GM19351 (cell line): Measurements from ENCODE around the gene OPRM1.

Experiments
- ATAC-seq: cut with Tn5 transposase; IDR thresholded peaks from one replicate; pipeline ENCODE4 v1.9.1; 2021; ENCODE audit warnings: mild to moderate bottlenecking, moderate library complexity; ENCODE audit not compliant: unreplicated experiment

OPRM1 gene

DNA sequence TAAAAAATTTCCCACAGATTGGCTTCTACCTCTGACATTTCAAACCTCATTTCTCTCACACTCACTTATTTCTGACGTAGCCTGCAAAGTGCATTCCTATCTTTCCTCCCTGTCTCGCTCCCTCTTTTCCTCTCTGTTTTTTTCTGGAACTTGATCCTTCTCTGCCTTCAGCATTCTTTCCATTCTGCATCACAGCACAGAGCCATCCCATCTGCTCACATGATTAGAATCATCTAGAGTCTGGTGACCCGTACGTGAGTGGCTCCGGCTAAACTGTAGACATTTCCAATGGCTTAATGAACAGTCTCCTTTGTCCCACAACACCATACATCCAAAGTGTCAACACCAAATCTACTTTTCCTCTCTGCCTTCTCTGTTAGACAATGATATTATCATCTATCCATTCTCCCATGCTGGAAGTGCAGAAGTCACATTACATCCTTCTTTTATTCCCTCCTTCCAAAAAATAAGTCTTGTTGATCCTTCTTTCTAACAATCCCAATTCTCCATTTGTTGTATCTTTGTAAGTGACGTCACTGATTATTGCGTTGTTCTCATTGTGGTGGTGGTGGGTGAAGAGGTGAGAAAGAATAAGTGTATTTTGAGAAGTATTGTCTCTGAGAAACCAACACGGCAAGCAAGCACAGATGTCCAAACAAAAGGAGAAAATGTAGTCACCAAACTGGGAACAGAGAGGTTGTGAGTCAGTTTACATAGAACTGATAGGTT is 41.6 kb downstream of the OPRM1 start:
- ATAC-seq, result no peak

DNA sequence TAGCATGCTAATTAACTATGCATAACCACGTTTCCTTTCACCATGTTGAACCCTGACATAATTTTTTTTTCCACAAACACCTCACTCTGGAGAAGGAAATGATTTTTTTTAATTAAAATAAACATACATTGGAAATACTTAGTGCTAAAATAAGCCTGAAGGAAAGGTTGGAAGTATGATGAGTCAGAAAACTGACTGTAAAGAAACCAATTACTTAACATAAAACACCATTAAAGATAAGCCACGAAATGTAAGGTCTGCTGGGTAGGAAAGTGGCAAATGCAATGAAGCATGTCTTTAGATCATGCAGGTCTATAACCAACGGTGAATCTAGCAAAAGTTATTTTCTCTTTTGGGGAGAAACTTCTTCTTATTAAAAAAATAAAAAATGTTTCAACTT is 47.5 kb downstream of the OPRM1 start:
- no peak for ATAC-seq

- no peak for ATAC-seq
Observed at GRCh38 chr6:154092326-154092962, 53.4 kb downstream of the OPRM1 start.

GRCh38 chr6:154093231-154094044 is 54.4 kb downstream of the OPRM1 start:
- ATAC-seq, result no peak

- no peak for ATAC-seq
Observed at GRCh38 chr6:154095571-154095970, 56.5 kb downstream of the OPRM1 start.

GRCh38 chr6:154096316-154096715 is 57.3 kb downstream of the OPRM1 start:
- ATAC-seq, result no peak

- no peak for ATAC-seq
Observed at GRCh38 chr6:154096834-154097233, 57.8 kb downstream of the OPRM1 start.

DNA sequence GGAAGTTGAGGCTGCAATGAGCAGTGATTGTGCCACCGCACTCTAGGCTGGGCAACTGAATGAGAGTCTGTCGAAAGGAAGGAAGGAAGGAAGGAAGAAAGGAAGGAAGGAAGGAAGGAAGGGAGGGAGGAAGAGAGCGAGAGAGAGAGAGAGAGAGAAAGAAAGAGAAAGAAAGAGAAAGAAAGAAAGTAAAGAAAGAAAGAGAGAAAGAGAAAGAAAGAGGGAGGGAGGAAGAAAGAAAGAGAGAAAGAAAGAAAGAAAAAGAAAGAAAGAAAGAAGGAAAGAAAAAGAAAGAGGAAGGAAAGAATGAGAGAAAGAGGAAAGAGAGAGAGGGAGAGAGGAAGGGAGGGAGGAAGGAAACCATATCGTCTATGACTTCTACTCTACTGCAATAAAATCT is 60.2 kb downstream of the OPRM1 start:
- no peak for ATAC-seq

DNA sequence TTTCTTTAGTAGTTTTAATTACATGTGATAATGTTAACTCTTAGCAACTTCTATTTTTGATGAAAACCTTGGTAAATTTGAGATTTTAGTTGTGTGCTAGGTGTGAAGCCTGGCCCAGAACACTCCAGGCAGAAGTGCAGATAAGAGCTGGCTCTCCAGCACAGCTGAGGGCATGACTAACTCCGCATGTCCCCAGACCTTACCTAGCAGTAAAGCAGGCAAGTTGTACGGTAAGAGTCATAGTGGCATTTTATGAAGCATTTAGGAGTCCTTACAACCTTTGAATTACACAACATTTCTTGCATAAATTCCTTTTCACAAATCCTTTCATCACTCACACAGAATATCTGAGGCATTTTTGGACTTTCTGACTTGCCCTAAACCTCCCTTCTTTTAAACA is 67.2 kb downstream of the OPRM1 start:
- no peak for ATAC-seq

DNA sequence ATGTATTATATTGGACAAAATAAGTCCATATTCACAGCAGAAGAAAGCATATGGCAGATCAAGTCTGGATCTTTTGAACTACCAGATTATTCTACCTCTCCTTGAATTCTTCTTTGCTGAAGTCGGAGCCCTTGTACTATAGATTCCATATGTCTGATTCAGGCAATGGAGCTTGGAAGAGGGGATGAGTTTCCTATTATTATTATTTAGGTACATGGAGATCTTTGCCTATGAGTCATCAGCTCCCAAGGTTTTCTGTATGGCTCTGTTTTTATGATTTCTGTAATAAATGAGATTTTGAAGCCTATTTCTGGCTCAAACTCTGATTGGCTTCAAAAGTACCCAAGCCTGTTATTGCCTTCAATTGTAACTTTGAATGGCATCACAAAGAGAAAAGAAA is 72.0 kb downstream of the OPRM1 start:
- no peak for ATAC-seq

- ATAC-seq, result no peak
Observed at GRCh38 chr6:154112181-154112809, 73.3 kb downstream of the OPRM1 start.

DNA sequence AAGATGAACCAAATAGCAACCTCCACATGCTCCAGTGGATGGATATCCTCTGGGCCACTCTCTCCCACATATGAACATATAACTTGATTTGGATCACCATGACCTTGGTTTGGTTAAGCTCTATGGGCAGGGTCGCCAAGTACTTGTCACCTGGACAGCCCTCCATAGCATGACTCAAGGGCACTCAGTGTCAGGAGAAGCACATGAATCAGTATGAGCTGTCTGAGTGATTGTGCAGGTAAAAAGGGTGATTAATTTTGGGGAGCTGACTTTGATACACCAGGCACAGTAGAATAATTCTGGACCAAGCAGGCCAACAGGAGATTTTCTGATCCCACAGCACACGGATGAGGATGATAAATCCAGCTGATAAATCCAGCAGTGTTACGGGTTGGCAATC is 74.4 kb downstream of the OPRM1 start:
- ATAC-seq, result no peak

DNA sequence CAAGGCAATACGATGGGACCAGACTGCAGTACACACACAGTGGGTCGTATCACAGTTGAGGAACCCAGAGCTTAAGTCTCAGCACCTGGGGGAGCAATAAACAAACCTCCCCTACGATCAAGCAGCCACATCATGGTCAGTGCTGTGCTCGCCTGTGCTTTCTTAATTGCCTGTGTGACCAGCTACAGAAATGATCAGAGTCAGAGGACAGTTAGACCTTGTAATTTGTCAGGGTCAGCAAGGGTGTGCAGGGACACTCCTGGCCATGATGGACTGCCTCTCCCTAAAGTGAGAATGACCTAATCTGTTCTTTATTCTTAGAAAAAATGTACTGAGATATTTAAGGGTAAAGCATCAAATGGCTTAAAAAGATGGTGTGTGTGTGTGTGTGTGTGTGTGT is 78.4 kb downstream of the OPRM1 start:
- ATAC-seq, result no peak

- ATAC-seq, result no peak
Observed at GRCh38 chr6:154122195-154122925, 83.3 kb downstream of the OPRM1 start.

DNA sequence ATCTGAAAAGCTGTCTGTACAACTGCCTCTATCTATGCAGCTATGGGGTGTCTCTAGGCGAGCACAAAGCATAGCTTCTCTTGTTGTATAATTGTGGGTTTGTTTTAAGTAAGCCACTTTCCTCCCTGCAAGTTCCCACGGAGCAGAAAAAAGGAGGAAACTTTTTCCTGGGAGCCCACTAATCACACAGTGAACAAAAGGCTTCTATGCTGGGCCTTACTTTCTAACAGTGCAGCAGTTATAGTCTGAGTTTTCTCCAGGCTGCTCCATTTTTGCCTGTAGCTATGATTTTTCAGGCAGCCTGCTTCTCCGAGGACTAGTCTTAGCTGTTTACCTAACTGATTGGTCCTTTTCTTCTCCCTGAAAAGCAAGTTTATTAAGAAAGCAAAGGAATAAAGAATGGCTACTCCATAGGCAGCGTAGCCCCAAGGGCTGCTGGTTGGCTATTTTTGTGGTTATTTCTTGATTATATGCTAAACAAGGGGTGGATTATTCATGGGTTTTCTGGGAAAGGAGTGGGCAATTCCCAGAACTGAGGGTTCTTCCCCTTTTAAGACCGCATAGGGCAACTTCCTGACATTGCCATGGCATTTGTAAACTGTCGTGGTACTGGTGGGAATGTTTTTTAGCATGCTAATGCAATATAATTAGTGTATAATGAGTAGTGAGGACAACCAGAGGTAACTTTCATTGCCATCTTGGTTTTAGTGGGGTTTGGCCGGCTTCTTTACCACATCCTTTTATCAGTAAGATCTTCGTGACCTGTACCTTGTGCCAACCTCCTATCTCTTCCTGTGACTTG is 84.3 kb downstream of the OPRM1 start:
- no peak for ATAC-seq

DNA sequence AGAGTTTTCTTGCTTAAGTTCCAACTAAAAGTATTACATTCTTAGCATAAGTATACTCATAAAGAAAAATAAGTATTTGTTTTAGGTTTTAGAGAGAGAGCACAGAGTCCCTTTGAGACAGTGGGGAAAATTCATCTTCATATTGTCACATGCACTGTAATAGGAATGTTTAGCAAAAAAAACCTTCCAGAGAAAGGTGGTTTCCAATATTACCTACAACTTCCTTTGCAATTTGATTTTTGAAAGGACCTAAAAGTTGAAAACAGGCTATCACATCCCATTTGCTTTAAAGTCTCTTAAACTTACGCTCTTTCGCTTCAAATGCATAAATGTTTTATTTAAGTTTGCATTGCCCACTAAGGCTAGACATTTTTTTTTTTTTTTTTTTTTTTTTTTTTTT is 86.4 kb downstream of the OPRM1 start:
- ATAC-seq, result no peak

DNA sequence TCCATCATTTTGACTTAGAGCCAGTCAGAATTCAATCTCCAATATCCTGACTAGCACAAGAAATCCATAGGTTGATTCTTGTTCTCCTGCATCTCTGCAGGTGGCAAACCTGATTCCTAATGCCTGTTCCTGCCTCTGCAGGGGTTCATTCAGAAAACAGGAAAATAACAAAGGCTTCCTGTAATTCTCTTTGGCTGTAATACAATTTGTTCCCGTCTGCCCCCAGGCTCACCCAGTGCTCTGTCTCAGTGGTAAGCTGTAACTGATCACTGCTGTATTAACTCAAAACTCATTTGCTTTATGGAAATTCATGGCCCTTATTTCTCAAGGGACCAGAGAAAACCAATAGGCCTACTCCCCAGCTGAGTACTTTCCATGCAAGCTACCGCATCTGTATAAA is 88.6 kb downstream of the OPRM1 start:
- no peak for ATAC-seq

- no peak for ATAC-seq
Observed at GRCh38 chr6:154134471-154135147, 95.6 kb downstream of the OPRM1 start.

GRCh38 chr6:154138793-154139192 is 99.8 kb downstream of the OPRM1 start:
- ATAC-seq, result no peak
